COLO668 (cell line): ENCODE measurements around the gene KSR1.
"Not testable (repeated sequence)": the region's sequence is repeated elsewhere in the genome, so short reads cannot be mapped to it uniquely, and the experiment has no call there.

Experiments used
- DNase-seq: peaks from one replicate; lab custom pipeline; 2025; ENCODE audit not compliant: unreplicated experiment; lab: John Stamatoyannopoulos, UW

Gene KSR1

GRCh38 chr17:27629260-27629659 lies 173.0 kb downstream of the KSR1 start:
- DNase-seq: not testable (repeated sequence)

- no peak for DNase-seq
These were observed 174.6 kb downstream of the KSR1 start, which contains the start of gene LGALS9 for GRCh38 chr17:27630607-27631410. TSS of gene LGALS9 (plus strand) at chr17:27631188. CDS start at chr17:27631266, 78 bp downstream.

GRCh38 chr17:27631411-27631760 lies 175.1 kb downstream of the KSR1 start:
- DNase-seq: no peak

GRCh38 chr17:27631897-27632725 lies 175.9 kb downstream of the KSR1 start:
- no peak for DNase-seq

GRCh38 chr17:27632766-27633165 lies 176.5 kb downstream of the KSR1 start:
- not testable (repeated sequence) for DNase-seq

GRCh38 chr17:27633312-27634025 lies 177.2 kb downstream of the KSR1 start:
- DNase-seq: no peak

- no peak for DNase-seq
These were observed 177.7 kb downstream of the KSR1 start for GRCh38 chr17:27634026-27634335.

GRCh38 chr17:27634776-27635175 lies 178.5 kb downstream of the KSR1 start:
- DNase-seq: no peak

GRCh38 chr17:27635275-27635823 lies 179.1 kb downstream of the KSR1 start:
- no peak for DNase-seq

GRCh38 chr17:27636005-27636520 lies 179.8 kb downstream of the KSR1 start:
- not testable (repeated sequence) for DNase-seq

GRCh38 chr17:27637818-27638217 lies 181.6 kb downstream of the KSR1 start:
- DNase-seq: not testable (repeated sequence)

- DNase-seq: not testable (repeated sequence)
These were observed 182.2 kb downstream of the KSR1 start for GRCh38 chr17:27638415-27638914.

- no peak for DNase-seq
These were observed 184.5 kb downstream of the KSR1 start for GRCh38 chr17:27640790-27641189.

GRCh38 chr17:27644586-27644985 lies 188.3 kb downstream of the KSR1 start:
- no peak for DNase-seq

- not testable (repeated sequence) for DNase-seq
These were observed 189.4 kb downstream of the KSR1 start for GRCh38 chr17:27645621-27646020.

- DNase-seq: no peak
These were observed 190.0 kb downstream of the KSR1 start for GRCh38 chr17:27646232-27646631.

- no peak for DNase-seq
These were observed 191.5 kb downstream of the KSR1 start for GRCh38 chr17:27647765-27648164.

- not testable (repeated sequence) for DNase-seq
These were observed 192.9 kb downstream of the KSR1 start for GRCh38 chr17:27649111-27649571.

- DNase-seq: no peak
These were observed 193.7 kb downstream of the KSR1 start for GRCh38 chr17:27649929-27650328.

GRCh38 chr17:27650836-27651235 lies 194.6 kb downstream of the KSR1 start:
- no peak for DNase-seq
